Stomach (tissue), 9 donors: ENCODE data around the gene ARID3B. TPM values are rescaled to one million over a fixed set of nuclear protein-coding genes. Genes with fewer than 3 reads are reported as not detected.
"Not testable (repeated sequence)": the region's sequence is repeated elsewhere in the genome, so short reads cannot be mapped to it uniquely, and the experiment has no call there.

ENCODE experiments used
- DNase-seq, 2 donors: peaks; one replicate each; pipeline versions ENCODE4 v3.0.0 to v3.0.0-alpha.2; 2013 to 2019
- H3K27ac ChIP-seq, 5 donors: fragments of 200-600 bp in 4 of 5; sonication (generic) in 4 of 5; one replicate each; pipeline ENCODE4 v1.5.1; 2013 to 2019; ENCODE audit warnings: mild to moderate bottlenecking in 1 of 5, moderate library complexity in 1 of 5
- H3K27me3 ChIP-seq, 3 donors: fragments of 200-600 bp; sonication (generic); one replicate each; pipeline ENCODE4 v1.5.1; 2017 to 2019; ENCODE audit warnings: mixed run types in 1 of 3
- H3K36me3 ChIP-seq, 4 donors: fragments of 200-600 bp; sonication (generic); 1 replicate in 3 of 4; 2 replicates in 1 of 4; pipeline ENCODE4 v1.5.1; 2016 to 2019
- H3K4me1 ChIP-seq, 4 donors: fragments of 200-600 bp; sonication (generic); one replicate each; pipeline ENCODE4 v1.5.1; 2016 to 2019
- H3K4me3 ChIP-seq, 4 donors: fragments of 200-600 bp; sonication (generic) in 3 of 4; one replicate each; pipeline ENCODE4 v1.5.1; 2016 to 2019; ENCODE audit warnings: mild to moderate bottlenecking in 1 of 4
- H3K9me3 ChIP-seq, 4 donors: fragments of 200-600 bp; sonication (generic); one replicate each; pipeline ENCODE4 v1.5.1; 2016 to 2019
- CTCF ChIP-seq, 7 experiments: fragments of 450-650 bp in 4 of 7; fragments of 200-600 bp in 3 of 7; sonication (generic) in 3 of 7; IDR thresholded peaks; one replicate each; pipeline ENCODE4 v1.5.1; 2016 to 2019; ENCODE audit warnings: antibody characterized with exemption in 7 of 7, control low read depth in 2 of 7, mild to moderate bottlenecking in 1 of 7
- EP300 ChIP-seq: sonication (generic); formaldehyde crosslinking; IDR thresholded peaks from one replicate; pipeline ENCODE4 v1.6.1; 2017; ENCODE audit warnings: antibody characterized with exemption
- POLR2A ChIP-seq, 4 donors: fragments of 450-650 bp; IDR thresholded peaks; one replicate each; pipeline ENCODE4 v1.6.1; 2016; ENCODE audit warnings: antibody characterized with exemption in 4 of 4, control low read depth in 2 of 4, mild to moderate bottlenecking in 1 of 4, moderate library complexity in 1 of 4
- POLR2AphosphoS5 ChIP-seq, 3 donors: sonication (generic); formaldehyde crosslinking; IDR thresholded peaks; one replicate each; pipeline ENCODE4 v1.6.1; 2016; ENCODE audit warnings: antibody characterized with exemption in 3 of 3
- WGBS, 5 donors: extraction: QIAGEN DNeasy Blood & Tissue Kit in 3 of 5; methylation state at CpG; one replicate each; pipeline versions ENCODE4 v1.1.5 to v1.1.7; 2013 to 2018; 5-methylcytosine and 5-hydroxymethylcytosine counted together
- intact Hi-C: fragments of 100-400 bp; cut with DNase I; formaldehyde crosslinking; loops from one replicate; pipeline ENCODE4 v1.15.1; 2023; ENCODE audit warnings: low total_unique reads
- polyA plus RNA-seq, 3 donors: library from polyadenylated mRNA; stranded (reverse); fragments of 200-250 nt; gene quantifications; one replicate each; pipeline ENCODE4 v1.2.3, GENCODE V29; 2013
- total RNA-seq, 5 donors: library from RNA; depleted of rRNA; stranded (reverse); fragments of >200 nt; gene quantifications; one replicate each; pipeline versions ENCODE4 v1.1.0 to v1.2.3, GENCODE V29; 2014 to 2016
- donor health status: healthy with polysubstance abuse.
- donor health status: Bipolar disorder and iron deficiency.
- donor health status: healthy.

ARID3B gene
- total and polyA plus RNA-seq, 8 donors = 2.2 to 25.2 (median 5.1) TPM

- WGBS, 5 donors = 75 to 89% (median 79%) methylated on average over 4 of the region's 4 CpGs
- Histone ChIP-seq H3K36me3 (no peaks in the 10 kb centered on the region), H3K27me3 (no peaks in the 10 kb centered on the region), H3K4me3 (no peak overlapping the region), H3K27ac (no peak overlapping the region), H3K4me1 (no peaks in the 10 kb centered on the region), H3K9me3 (no peaks in the 10 kb centered on the region)
- DNase-seq = no peak
- TF ChIP-seq POLR2A (IDR thresholded peaks at IDR 0.05) (no peak), POLR2AphosphoS5 (IDR thresholded peaks at IDR 0.05) (no peak), CTCF (IDR thresholded peaks at IDR 0.05) (no peak), EP300 (no peak)
- intact Hi-C loops = no loop called here
Observed at GRCh38 chr15:74531144-74531811, 9.7 kb upstream of the ARID3B start.

- H3K4me1 ChIP-seq = peaks cover 7 to 14% (median 11%) of the 10 kb centered on the region in 4 donors
- intact Hi-C loops = no loop called here
- TF ChIP-seq CTCF (IDR thresholded peaks at IDR 0.05) = no peak
- no peak for TF ChIP-seq POLR2AphosphoS5 (IDR thresholded peaks at IDR 0.05)
- TF ChIP-seq POLR2A (IDR thresholded peaks at IDR 0.05) = no peak
- TF ChIP-seq EP300 = no peak
Observed at GRCh38 chr15:74535388-74536084, 5.5 kb upstream of the ARID3B start.

GRCh38 chr15:74537736-74538135 lies 3.3 kb upstream of the ARID3B start:
- Histone ChIP-seq H3K27ac (no peak overlapping the region), H3K9me3 (no peaks in the 10 kb centered on the region), H3K36me3 (no peaks in the 10 kb centered on the region), H3K4me3 (no peak overlapping the region), H3K27me3 (no peaks in the 10 kb centered on the region), H3K4me1 (peaks cover 7 to 30% (median 26%) of the 10 kb centered on the region in 4 donors)
- DNase-seq = no peak
- intact Hi-C loops = no loop called here
- TF ChIP-seq EP300 (no peak), POLR2A (IDR thresholded peaks at IDR 0.05) (no peak), POLR2AphosphoS5 (IDR thresholded peaks at IDR 0.05) (no peak), CTCF (IDR thresholded peaks at IDR 0.05) (no peak)
- WGBS, 5 donors = 84 to 100% (median 96%) methylated on average over 1 of the region's 1 CpG

More at GRCh38 chr15:74535388-74536084, 5.5 kb upstream of the ARID3B start:
- Histone ChIP-seq H3K36me3 (no peaks in the 10 kb centered on the region), H3K9me3 (no peaks in the 10 kb centered on the region), H3K27ac (no peak overlapping the region), H3K4me3 (no peak overlapping the region), H3K27me3 (no peaks in the 10 kb centered on the region)
- DNase-seq = no peak
- 55 to 81% (median 76%) methylated on average over 3 of the region's 3 CpGs for WGBS, 5 donors

GRCh38 chr15:74539521-74539920 lies 1.5 kb upstream of the ARID3B start:
- H3K4me3 ChIP-seq, H3K27me3 ChIP-seq, H3K36me3 ChIP-seq, intact Hi-C loops, DNase-seq, H3K9me3 ChIP-seq: not testable (repeated sequence)
- WGBS, 5 donors = 88 to 95% (median 90%) methylated on average over 12 of the region's 12 CpGs
- Histone ChIP-seq H3K4me1 (peaks cover 12 to 37% (median 31%) of the 10 kb centered on the region in 4 donors), H3K27ac (peak overlapping the region in 1 of 5 donors; percentile 92)
